HepG2 (cell line): Measurements from ENCODE around the gene PLD3. TPM values are rescaled to one million over a fixed set of nuclear protein-coding genes. Genes with fewer than 3 reads are reported as not detected.

Experiments used
- ATAC-seq: fragments of 200-7000 bp; cut with Tn5 transposase; 3 replicates; pipeline ENCODE4 v1.9.1; 2020; ENCODE audit warnings: mild to moderate bottlenecking, moderate library complexity
- BruUV-seq: library from RNA; stranded (reverse); fragments of 400-500 nt; replicated peaks from 2 replicates; lab custom pipeline; 2021; lab: Mats Ljungman, UMichigan
- CTCF ChIA-PET: fragments of 300-600 bp; formaldehyde crosslinking; extraction: SDS; loops from one replicate; lab custom pipeline; 2021; ENCODE audit warnings: low total read pairs, inconsistent platforms, low intra/inter-chr PET ratio; lab: Yijun Ruan, JAX
- POLR2A ChIA-PET: fragments of 350-600 bp; sonication (Branson Sonifier 250); formaldehyde crosslinking; loops from one replicate; lab custom pipeline; 2020; ENCODE audit warnings: antibody characterized with exemption, inconsistent platforms; lab: Yijun Ruan, JAX
- DNase-seq: peaks from one replicate; pipeline ENCODE4 v3.0.0-alpha.2; 2015; ENCODE audit warnings: low spot score
- FAIRE-seq: peaks from 3 replicates; lab custom pipeline; 2011; peaks lifted over from hg19 to GRCh38; lab: Jason Lieb, UNC
- H2AFZ ChIP-seq: one replicate; pipeline ENCODE4 v1.6.1; 2011; ENCODE audit warnings: low read length, inconsistent platforms
- H3K27ac ChIP-seq: fragments of 300-600 bp; 3 replicates; pipeline ENCODE4 v1.8.0; 2011; ENCODE audit warnings: mixed run types, mild to moderate bottlenecking, mixed read lengths, low read length, inconsistent platforms; ENCODE audit not compliant: insufficient read depth; ENCODE audit errors: extremely low read length
- H3K27me3 ChIP-seq, 2 experiments: fragments of 200-600 bp in 1 of 2; 2 replicates in 1 of 2; 3 replicates in 1 of 2; pipeline versions ENCODE4 v1.6.0 to v1.8.0; 2011; ENCODE audit warnings: low read length in 2 of 2, mild to moderate bottlenecking in 2 of 2, moderate library complexity in 2 of 2, inconsistent platforms in 1 of 2; ENCODE audit not compliant: insufficient read depth in 2 of 2, control insufficient read depth in 1 of 2
- H3K36me3 ChIP-seq, 2 experiments: fragments of 200-600 bp in 1 of 2; replicated peaks in 1 of 2; 2 replicates in 1 of 2; 3 replicates in 1 of 2; pipeline versions ENCODE4 v1.5.1 to v1.8.0; 2011; ENCODE audit warnings: low read length in 2 of 2, inconsistent platforms in 1 of 2; ENCODE audit not compliant: insufficient read depth in 2 of 2, control insufficient read depth in 1 of 2
- H3K4me1 ChIP-seq: 2 replicates; pipeline ENCODE4 v1.5.1; 2012; ENCODE audit warnings: low read length, inconsistent platforms; ENCODE audit not compliant: insufficient read depth
- H3K4me2 ChIP-seq: 2 replicates; pipeline ENCODE4 v1.6.0; 2011; ENCODE audit warnings: low read depth, low read length, inconsistent platforms
- H3K4me3 ChIP-seq, 3 experiments: fragments of 200-600 bp in 1 of 3; sonication (generic), shearing (Covaris generic) in 1 of 3; replicated peaks in 1 of 3; 2 replicates each; pipeline ENCODE4 v1.5.1; 2011 to 2016; ENCODE audit warnings: low read length in 3 of 3, inconsistent platforms in 2 of 3, low read depth in 2 of 3, mild to moderate bottlenecking in 2 of 3, control low read depth in 1 of 3, mixed read lengths in 1 of 3; ENCODE audit not compliant: insufficient read depth in 1 of 3
- H3K79me2 ChIP-seq: one replicate; pipeline ENCODE4 v1.6.1; 2011; ENCODE audit warnings: low read length, inconsistent platforms; ENCODE audit not compliant: insufficient read depth
- H3K9ac ChIP-seq: 2 replicates; pipeline ENCODE4 v1.6.0; 2011; ENCODE audit warnings: mild to moderate bottlenecking, low read depth, low read length, inconsistent platforms; ENCODE audit not compliant: insufficient read depth
- H3K9me3 ChIP-seq: 2 replicates; pipeline ENCODE4 v1.5.1; 2012; ENCODE audit warnings: mild to moderate bottlenecking, low read length
- H4K20me1 ChIP-seq: 2 replicates; pipeline ENCODE4 v1.6.0; 2011; ENCODE audit warnings: inconsistent platforms, mild to moderate bottlenecking, low read length, moderate library complexity; ENCODE audit not compliant: insufficient read depth
- AFF4 ChIP-seq: sonication (generic); formaldehyde crosslinking; IDR thresholded peaks from 2 replicates; pipeline ENCODE4 v1.4.0; 2020; ENCODE audit warnings: missing genetic modification reagents
- CBX2 ChIP-seq, 2 experiments: fragments of 200-600 bp in 1 of 2; sonication (generic); formaldehyde crosslinking in 1 of 2; IDR thresholded peaks; 2 replicates each; pipeline versions ENCODE4 v1.7.0 to v1.8.1; 2018 to 2022; ENCODE audit warnings: low read depth in 2 of 2, low read length in 1 of 2, mild to moderate bottlenecking in 1 of 2, missing genetic modification reagents in 1 of 2
- FIP1L1 ChIP-seq: fragments of 200-400 bp; formaldehyde crosslinking; IDR thresholded peaks from 2 replicates; pipeline ENCODE4 v1.6.1; 2018; ENCODE audit warnings: low read depth, mild to moderate bottlenecking, low read length, moderate library complexity, borderline replicate concordance; ENCODE audit not compliant: insufficient read depth
- GMEB2 ChIP-seq: IDR thresholded peaks from 2 replicates; pipeline ENCODE4 v1.6.1; 2016; ENCODE audit warnings: missing biosample characterization, missing genetic modification reagents, low read depth
- HHEX ChIP-seq: IDR thresholded peaks from 2 replicates; pipeline ENCODE4 v1.6.1; 2016; ENCODE audit warnings: control low read depth
- HNRNPH1 ChIP-seq: fragments of 200-400 bp; formaldehyde crosslinking; optimal IDR thresholded peaks from 2 replicates; pipeline ENCODE3; 2017; ENCODE audit warnings: mild to moderate bottlenecking, low read depth, low read length
- SATB2 ChIP-seq: sonication (generic); formaldehyde crosslinking; IDR thresholded peaks from 2 replicates; pipeline ENCODE4 v1.5.0; 2020; ENCODE audit warnings: missing genetic modification reagents
- SNAPC2 ChIP-seq: sonication (generic); formaldehyde crosslinking; IDR thresholded peaks from 2 replicates; pipeline ENCODE4 v1.8.1; 2022; ENCODE audit warnings: mild to moderate bottlenecking, missing genetic modification reagents
- TFE3 ChIP-seq: IDR thresholded peaks from 2 replicates; pipeline ENCODE4 v1.6.1; 2016
- THYN1 ChIP-seq: sonication (generic); formaldehyde crosslinking; IDR thresholded peaks from 2 replicates; pipeline ENCODE4 v1.8.1; 2023; ENCODE audit warnings: low read depth, mild to moderate bottlenecking, moderate library complexity, missing genetic modification reagents, borderline replicate concordance
- ZNF44 ChIP-seq: sonication (generic); formaldehyde crosslinking; IDR thresholded peaks from 2 replicates; pipeline ENCODE4 v1.5.1; 2020; ENCODE audit warnings: mild to moderate bottlenecking, missing genetic modification reagents
- ZNF883 ChIP-seq: sonication (generic); formaldehyde crosslinking; IDR thresholded peaks from 2 replicates; pipeline ENCODE4 v1.5.1; 2020; ENCODE audit warnings: mild to moderate bottlenecking, missing genetic modification reagents; ENCODE audit errors: not compliant biosample characterization
- WGBS: methylation state at CpG from one replicate; pipeline ENCODE4 v1.1.6; 2017; ENCODE audit warnings: low lambda C conversion rate; 5-methylcytosine and 5-hydroxymethylcytosine counted together
- in situ Hi-C: cut with HindIII; loops from 2 replicates; pipeline ENCODE4 v1.10.0; 2017; ENCODE audit warnings: low pct_unique_long_range_greater_than_20kb; ENCODE audit not compliant: extremely low pct_ligation_motif_present
- intact Hi-C: fragments of 100-400 bp; cut with micrococcal nuclease; formaldehyde crosslinking; loops from one replicate; pipeline ENCODE4 v1.10.0; 2022; ENCODE audit not compliant: unreplicated experiment
- polyA plus RNA-seq, 8 experiments: library from polyadenylated mRNA; depleted of rRNA in 3 of 8; stranded (reverse) in 7 of 8; unstranded in 1 of 8; fragments of >200 nt; fragmentation: Illumina TruSeq in 4 of 8; extraction: Trizol in 4 of 8; gene quantifications; 2 replicates each; pipeline versions ENCODE4 v1.2.1 to v1.2.3, GENCODE V29; 2011 to 2016; ENCODE audit warnings: low read depth in 4 of 8, missing spikeins in 1 of 8, mixed read lengths in 1 of 8; ENCODE audit not compliant: insufficient read depth in 1 of 8
- total RNA-seq, 5 experiments: library from RNA; depleted of rRNA; stranded (reverse); fragments of >200 nt; fragmentation: Illumina TruSeq; extraction: Trizol; gene quantifications; 2 replicates each; pipeline ENCODE4 v1.2.3, GENCODE V29; 2016; ENCODE audit warnings: low read depth in 1 of 5
- TF ChIP-seq, protein P1 (sequence below): sonication (generic); formaldehyde crosslinking; IDR thresholded peaks from 2 replicates; pipeline ENCODE4 v1.4.0; 2020; ENCODE audit warnings: mild to moderate bottlenecking, missing genetic modification reagents

Gene PLD3
- total and polyA plus RNA-seq, 2 of the 13 experiments (the other 11 are each of a cell fraction or from before 2014, with no cell fraction given) = 45.7 to 164 TPM

DNA sequence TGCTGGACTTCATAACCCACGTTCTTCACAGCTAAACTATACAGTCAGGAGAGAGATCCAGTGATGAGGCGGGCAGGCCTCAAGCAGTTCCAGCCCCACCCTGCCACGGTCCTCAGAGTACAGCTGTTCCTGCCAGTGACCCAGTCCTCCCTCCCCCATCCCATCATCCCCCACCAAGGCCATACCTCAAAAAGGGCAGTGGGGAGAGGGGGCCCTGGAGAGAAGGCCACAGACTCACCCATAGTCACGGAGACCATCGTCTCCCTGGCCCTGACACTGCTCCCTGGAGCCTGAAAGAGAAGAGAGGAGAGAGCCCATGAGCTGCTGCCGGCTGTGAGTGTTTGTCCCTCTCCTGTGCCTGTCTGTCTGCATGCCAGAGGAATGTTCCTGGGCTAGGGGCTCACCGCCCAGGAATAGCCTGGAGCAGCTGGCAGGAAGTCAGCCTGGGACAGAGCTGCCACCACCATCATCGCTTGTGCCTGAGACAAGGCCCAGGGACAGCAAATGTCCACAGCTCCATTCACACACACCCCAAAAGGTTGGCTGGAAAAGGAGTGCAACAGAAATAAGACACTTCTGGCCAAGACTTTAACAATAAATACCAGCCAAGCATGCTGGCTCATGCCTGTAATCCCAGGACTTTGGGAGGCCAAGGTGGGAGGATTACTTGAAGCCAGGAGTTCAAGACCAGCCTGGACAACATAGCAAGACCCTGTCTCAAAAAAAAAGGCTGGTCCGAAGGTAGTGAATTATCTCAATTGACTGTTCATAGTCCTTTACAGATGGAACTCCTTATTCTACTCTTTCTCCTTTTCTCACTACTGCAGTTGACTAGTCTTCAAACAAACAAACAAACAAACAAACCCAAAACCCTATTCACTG is 6.7 kb upstream of the PLD3 start (continued):
- no peak for TF ChIP-seq SNAPC2

DNA sequence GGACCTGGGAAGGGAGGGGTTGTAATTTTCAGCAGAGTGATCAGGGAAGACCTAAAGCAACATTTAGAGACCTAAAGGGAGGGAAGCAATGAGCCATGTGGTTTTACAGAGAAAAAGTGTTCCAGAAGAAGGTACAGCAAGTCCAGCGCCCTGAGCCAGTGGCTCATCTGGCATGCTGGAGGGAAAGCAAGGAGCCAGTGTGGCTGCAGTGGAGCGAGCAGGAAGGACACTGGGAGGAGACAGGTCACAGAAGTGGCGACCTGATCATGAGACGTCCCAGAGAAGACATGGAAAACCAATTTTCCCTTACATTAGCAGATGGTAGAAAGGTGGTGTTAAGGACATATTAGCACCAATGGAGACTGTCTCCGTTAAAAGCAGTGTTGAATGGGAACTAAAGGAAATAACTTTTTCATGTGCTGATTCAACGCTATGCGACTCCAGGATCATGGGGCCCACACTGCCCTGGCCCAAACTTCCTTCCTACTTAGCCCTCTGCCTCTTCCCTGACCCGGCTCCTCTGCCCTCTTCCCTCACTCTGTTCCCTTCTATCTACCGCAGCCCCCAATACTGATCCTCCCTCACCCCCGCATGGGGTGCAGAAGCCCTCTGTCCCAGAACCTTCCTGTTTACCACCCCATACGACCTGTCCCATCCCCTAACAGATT is 5.7 kb upstream of the PLD3 start:
- ChIA-PET CTCF (no interaction called here), POLR2A (no interaction called here)
- FAIRE-seq = no peak
- Histone ChIP-seq H3K9me3 (no peaks in the 10 kb centered on the region), H3K4me3 (no peak overlapping the region), H3K9ac (no peak overlapping the region), H3K79me2 (peaks cover 12% of the 10 kb centered on the region), H3K36me3 (peaks cover 0 to 8% of the 10 kb centered on the region in 2 experiments; a peak in 1 of 5 replicates), H4K20me1 (no peaks in the 10 kb centered on the region; the same call in 1 of the 2 replicates), H2AFZ (no peak overlapping the region), H3K4me2 (no peak overlapping the region), H3K27me3 (no peaks in the 10 kb centered on the region; a peak in 1 of 5 replicates), H3K27ac (no peak overlapping the region), H3K4me1 (peaks cover 9% of the 10 kb centered on the region; the same call in 1 of the 2 replicates)
- no TSS peak for BruUV-seq
- 95% methylated on average over 11 of the region's 11 CpGs for WGBS
- intact Hi-C loops = loop anchor here (10.0 kb wide), 1 partner anchor 82 kb away; the partner anchor contains the start of gene SERTAD1
- no peak for ATAC-seq
- DNase-seq = no peak
- in situ Hi-C loops = no loop called here
- TF ChIP-seq AFF4 = no peak
- no peak for TF ChIP-seq GMEB2 (CRISPR knock-in tag)
- TF ChIP-seq ZNF44 (CRISPR knock-in tag) = no peak
- TF ChIP-seq THYN1 (CRISPR knock-in tag) = no peak
- no peak for TF ChIP-seq FIP1L1
- TF ChIP-seq, protein P1, sequence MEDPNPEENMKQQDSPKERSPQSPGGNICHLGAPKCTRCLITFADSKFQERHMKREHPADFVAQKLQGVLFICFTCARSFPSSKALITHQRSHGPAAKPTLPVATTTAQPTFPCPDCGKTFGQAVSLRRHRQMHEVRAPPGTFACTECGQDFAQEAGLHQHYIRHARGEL (CRISPR knock-in tag) = no peak
- TF ChIP-seq HHEX (CRISPR knock-in tag) = no peak
- no peak for TF ChIP-seq SATB2
- no peak for TF ChIP-seq CBX2 (IDR thresholded peaks at IDR 0.05; ENCODE audit: low read depth, low read length)
- TF ChIP-seq CBX2 (CRISPR knock-in tag; IDR thresholded peaks at IDR 0.05; ENCODE audit: low read depth) = no peak
- no peak for TF ChIP-seq HNRNPH1
- TF ChIP-seq ZNF883 (CRISPR knock-in tag) = no peak
- TF ChIP-seq TFE3 (CRISPR knock-in tag) = no peak
